DOHH2 (cell line): Measurements from ENCODE around the gene DOCK6.

Source experiments
- H3F3A ChIP-seq: fragments of 200-600 bp; sonication (generic), shearing (Covaris generic); 2 replicates; pipeline ENCODE4 v1.6.0; 2016; ENCODE audit warnings: antibody characterized with exemption, mild to moderate bottlenecking; ENCODE audit not compliant: control insufficient read depth, insufficient read depth
- H3K27ac ChIP-seq: fragments of 200-600 bp; sonication (generic); 2 replicates; pipeline ENCODE4 v1.5.1; 2014; ENCODE audit warnings: low read depth, mild to moderate bottlenecking, low read length, moderate library complexity
- H3K27me3 ChIP-seq: fragments of 200-600 bp; sonication (generic); 2 replicates; pipeline ENCODE4 v1.6.1; 2014; ENCODE audit warnings: mild to moderate bottlenecking, low read length, mixed read lengths; ENCODE audit not compliant: control insufficient read depth
- H3K36me3 ChIP-seq: fragments of 200-600 bp; sonication (generic); 2 replicates; pipeline ENCODE4 v1.6.1; 2014; ENCODE audit warnings: mild to moderate bottlenecking, low read length, moderate library complexity, mixed read lengths; ENCODE audit not compliant: control insufficient read depth
- H3K4me1 ChIP-seq: fragments of 200-600 bp; sonication (generic); 2 replicates; pipeline ENCODE4 v1.6.1; 2014; ENCODE audit warnings: mild to moderate bottlenecking, low read length, mixed read lengths; ENCODE audit not compliant: control insufficient read depth
- H3K4me2 ChIP-seq: fragments of 200-600 bp; sonication (generic); 2 replicates; pipeline ENCODE4 v1.6.0; 2014; ENCODE audit warnings: mild to moderate bottlenecking, low read length, moderate library complexity
- H3K4me3 ChIP-seq: fragments of 200-600 bp; sonication (generic); 2 replicates; pipeline ENCODE4 v1.5.1; 2014; ENCODE audit warnings: mild to moderate bottlenecking, low read length, mixed read lengths
- H3K79me2 ChIP-seq: fragments of 200-600 bp; sonication (generic); 2 replicates; pipeline ENCODE4 v1.6.1; 2014; ENCODE audit warnings: mild to moderate bottlenecking, low read length, mixed read lengths; ENCODE audit not compliant: control insufficient read depth
- H3K9me2 ChIP-seq: fragments of 200-600 bp; sonication (generic); replicated peaks from 2 replicates; pipeline ENCODE4 v1.6.1; 2014; ENCODE audit warnings: mild to moderate bottlenecking, low read length, mixed read lengths; ENCODE audit not compliant: control insufficient read depth
- H3K9me3 ChIP-seq: fragments of 200-600 bp; sonication (generic); 2 replicates; pipeline ENCODE4 v1.6.1; 2014; ENCODE audit warnings: antibody characterized with exemption, low read length, mixed read lengths; ENCODE audit not compliant: control insufficient read depth, insufficient read depth
- H4K20me1 ChIP-seq: fragments of 200-600 bp; sonication (generic); 2 replicates; pipeline ENCODE4 v1.6.0; 2014; ENCODE audit warnings: low read depth, mild to moderate bottlenecking, antibody characterized with exemption, low read length, moderate library complexity; ENCODE audit not compliant: control insufficient read depth, insufficient read depth
- EZH2phosphoT487 ChIP-seq: fragments of 200-600 bp; sonication (generic); IDR thresholded peaks from 2 replicates; pipeline ENCODE4 v1.6.1; 2017; ENCODE audit warnings: borderline replicate concordance, mild to moderate bottlenecking, antibody characterized with exemption, low read length, moderate library complexity, mixed read lengths
- TF ChIP-seq, protein P1 (sequence below): fragments of 200-600 bp; sonication (generic); IDR thresholded peaks from one replicate; pipeline ENCODE4 v1.5.1; 2014; ENCODE audit warnings: antibody characterized with exemption, mild to moderate bottlenecking, low read depth, low read length; ENCODE audit not compliant: poor library complexity, severe bottlenecking

Gene DOCK6

DNA sequence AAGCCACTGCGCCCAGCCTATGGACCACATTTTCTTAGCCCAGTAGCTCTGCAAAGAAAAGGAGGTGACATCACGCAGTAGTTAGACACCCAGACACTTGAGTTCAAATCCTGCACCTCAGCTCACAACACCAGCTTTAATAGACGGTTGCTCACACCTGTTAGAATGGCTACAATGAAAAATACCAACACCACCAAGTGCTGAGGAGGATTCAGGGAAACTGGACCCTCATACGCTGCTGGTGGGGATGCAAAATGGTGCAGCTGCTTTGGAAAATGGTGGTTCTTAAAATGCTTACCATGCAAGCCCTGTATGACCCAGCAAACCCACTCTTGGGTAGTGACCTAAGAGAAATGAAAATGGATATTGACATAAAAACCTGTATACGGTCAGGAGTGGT lies 11.7 kb upstream of the DOCK6 start:
- H3K27ac ChIP-seq: no peak overlapping the region
- no peaks in the 10 kb centered on the region for H3K27me3 ChIP-seq
- TF ChIP-seq EZH2phosphoT487: no peak
- TF ChIP-seq, protein P1, sequence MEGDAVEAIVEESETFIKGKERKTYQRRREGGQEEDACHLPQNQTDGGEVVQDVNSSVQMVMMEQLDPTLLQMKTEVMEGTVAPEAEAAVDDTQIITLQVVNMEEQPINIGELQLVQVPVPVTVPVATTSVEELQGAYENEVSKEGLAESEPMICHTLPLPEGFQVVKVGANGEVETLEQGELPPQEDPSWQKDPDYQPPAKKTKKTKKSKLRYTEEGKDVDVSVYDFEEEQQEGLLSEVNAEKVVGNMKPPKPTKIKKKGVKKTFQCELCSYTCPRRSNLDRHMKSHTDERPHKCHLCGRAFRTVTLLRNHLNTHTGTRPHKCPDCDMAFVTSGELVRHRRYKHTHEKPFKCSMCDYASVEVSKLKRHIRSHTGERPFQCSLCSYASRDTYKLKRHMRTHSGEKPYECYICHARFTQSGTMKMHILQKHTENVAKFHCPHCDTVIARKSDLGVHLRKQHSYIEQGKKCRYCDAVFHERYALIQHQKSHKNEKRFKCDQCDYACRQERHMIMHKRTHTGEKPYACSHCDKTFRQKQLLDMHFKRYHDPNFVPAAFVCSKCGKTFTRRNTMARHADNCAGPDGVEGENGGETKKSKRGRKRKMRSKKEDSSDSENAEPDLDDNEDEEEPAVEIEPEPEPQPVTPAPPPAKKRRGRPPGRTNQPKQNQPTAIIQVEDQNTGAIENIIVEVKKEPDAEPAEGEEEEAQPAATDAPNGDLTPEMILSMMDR: no peak
- no peak overlapping the region for H3K4me2 ChIP-seq
- H3K79me2 ChIP-seq: no peaks in the 10 kb centered on the region
- H4K20me1 ChIP-seq: no peaks in the 10 kb centered on the region
- 0 out of 2 replicates have a peak, but pooled peaks cover 3% of the 10 kb centered on the region for H3F3A ChIP-seq
- peaks cover 7% of the 10 kb centered on the region for H3K4me1 ChIP-seq
- no peak overlapping the region for H3K4me3 ChIP-seq
- no peaks in the 10 kb centered on the region for H3K9me2 ChIP-seq
- H3K36me3 ChIP-seq: no peaks in the 10 kb centered on the region
- H3K9me3 ChIP-seq: no peaks in the 10 kb centered on the region

DNA sequence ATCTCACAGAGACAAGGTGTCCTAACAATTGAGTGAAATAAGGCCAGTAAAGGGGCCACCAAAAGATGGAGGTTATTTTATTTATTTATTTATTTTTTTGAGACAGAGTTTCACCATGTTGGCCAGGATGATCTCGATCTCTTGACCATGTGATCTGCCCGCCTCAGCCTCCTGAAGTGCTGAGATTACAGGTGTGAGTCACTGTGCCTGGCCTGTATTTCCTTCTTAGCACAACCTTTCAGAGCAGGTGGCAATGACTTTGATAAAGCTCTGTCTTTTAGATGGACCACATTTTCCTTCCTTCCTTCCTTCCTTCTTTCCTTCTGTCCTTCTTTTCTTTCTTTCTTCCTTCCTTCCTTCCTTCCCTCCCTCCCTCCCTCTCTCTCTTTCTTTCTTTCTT lies 11.0 kb upstream of the DOCK6 start:
- Histone ChIP-seq H3K27me3 (no peaks in the 10 kb centered on the region), H3K4me3 (no peak overlapping the region), H3K79me2 (no peaks in the 10 kb centered on the region), H3K9me2 (no peaks in the 10 kb centered on the region), H3K4me1 (peaks cover 13% of the 10 kb centered on the region), H3K9me3 (no peaks in the 10 kb centered on the region), H3F3A (0 out of 2 replicates have a peak, but pooled peaks cover 3% of the 10 kb centered on the region), H4K20me1 (no peaks in the 10 kb centered on the region), H3K4me2 (no peak overlapping the region), H3K27ac (no peak overlapping the region), H3K36me3 (no peaks in the 10 kb centered on the region)
- TF ChIP-seq EZH2phosphoT487: no peak
- TF ChIP-seq, protein P1: no peak

DNA sequence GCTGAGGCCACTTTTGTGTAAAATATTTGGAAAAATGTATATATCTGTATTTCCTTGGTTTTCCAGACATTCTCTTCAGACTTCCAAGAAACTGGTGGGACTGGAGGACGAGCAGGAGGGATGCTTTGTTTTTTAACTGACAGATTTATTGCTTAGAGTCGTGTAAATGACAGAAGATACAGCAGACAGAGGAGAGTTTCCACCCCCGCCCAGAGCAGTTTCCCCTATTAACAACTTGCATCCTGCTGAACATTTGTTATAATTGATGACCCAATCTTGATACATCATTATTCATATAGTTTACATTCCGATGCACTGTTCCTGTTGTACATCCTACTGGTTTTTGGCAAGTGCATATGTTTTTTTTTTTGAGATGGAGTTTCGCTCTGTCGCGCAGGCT lies 7.1 kb upstream of the DOCK6 start:
- H3K9me3 ChIP-seq: no peaks in the 10 kb centered on the region
- TF ChIP-seq EZH2phosphoT487: no peak
- TF ChIP-seq, protein P1: no peak
- no peaks in the 10 kb centered on the region for H3K9me2 ChIP-seq
- 0 out of 2 replicates have a peak overlapping the region, but pooled peaks have one; percentile 20 for H3K27ac ChIP-seq
- H4K20me1 ChIP-seq: no peaks in the 10 kb centered on the region
- no peaks in the 10 kb centered on the region for H3K36me3 ChIP-seq
- no peaks in the 10 kb centered on the region for H3K27me3 ChIP-seq
- H3K4me3 ChIP-seq: no peak overlapping the region
- H3K4me1 ChIP-seq: peaks cover 27% of the 10 kb centered on the region
- H3K4me2 ChIP-seq: peak overlapping the region; percentile 38
- H3F3A ChIP-seq: peaks cover 5% of the 10 kb centered on the region; the same call in 1 of the 2 replicates
- H3K79me2 ChIP-seq: no peaks in the 10 kb centered on the region

DNA sequence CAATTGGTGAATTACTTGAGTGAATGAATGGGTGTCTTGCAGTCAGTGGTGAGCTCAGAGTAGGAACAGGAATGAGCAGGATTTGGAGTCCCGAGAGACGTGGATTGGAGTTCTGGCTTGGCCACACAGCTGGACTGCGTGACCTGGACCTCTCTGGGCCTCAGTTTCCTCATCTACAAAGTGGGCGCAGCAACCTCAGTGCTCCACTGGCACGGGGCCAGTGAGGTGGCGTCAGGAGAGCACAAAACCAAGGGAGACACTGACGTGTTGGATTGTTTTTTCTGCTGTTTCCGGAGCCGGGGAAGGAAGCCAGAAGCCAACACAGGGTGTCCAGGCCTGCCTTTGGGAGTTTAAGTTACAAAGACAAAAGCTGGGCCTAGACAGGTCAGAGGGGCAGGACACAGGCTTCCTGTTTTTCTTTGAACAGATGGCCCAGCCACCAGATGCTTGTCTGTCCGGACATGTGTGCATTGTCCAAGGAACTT lies 6.5 kb upstream of the DOCK6 start:
- H3K27ac ChIP-seq: no peak overlapping the region
- TF ChIP-seq, protein P1: no peak
- no peak for TF ChIP-seq EZH2phosphoT487

More for the DNA sequence above, 6.5 kb upstream of the DOCK6 start:
- Histone ChIP-seq H3K36me3 (no peaks in the 10 kb centered on the region), H3F3A (peaks cover 5% of the 10 kb centered on the region; the same call in 1 of the 2 replicates), H3K27me3 (no peaks in the 10 kb centered on the region), H3K9me2 (no peaks in the 10 kb centered on the region), H3K9me3 (no peaks in the 10 kb centered on the region), H3K79me2 (no peaks in the 10 kb centered on the region), H3K4me3 (no peak overlapping the region), H4K20me1 (no peaks in the 10 kb centered on the region), H3K4me2 (peak overlapping the region; percentile 38), H3K4me1 (peaks cover 33% of the 10 kb centered on the region)
